ENCODE results near the gene MESP2.

DNA sequence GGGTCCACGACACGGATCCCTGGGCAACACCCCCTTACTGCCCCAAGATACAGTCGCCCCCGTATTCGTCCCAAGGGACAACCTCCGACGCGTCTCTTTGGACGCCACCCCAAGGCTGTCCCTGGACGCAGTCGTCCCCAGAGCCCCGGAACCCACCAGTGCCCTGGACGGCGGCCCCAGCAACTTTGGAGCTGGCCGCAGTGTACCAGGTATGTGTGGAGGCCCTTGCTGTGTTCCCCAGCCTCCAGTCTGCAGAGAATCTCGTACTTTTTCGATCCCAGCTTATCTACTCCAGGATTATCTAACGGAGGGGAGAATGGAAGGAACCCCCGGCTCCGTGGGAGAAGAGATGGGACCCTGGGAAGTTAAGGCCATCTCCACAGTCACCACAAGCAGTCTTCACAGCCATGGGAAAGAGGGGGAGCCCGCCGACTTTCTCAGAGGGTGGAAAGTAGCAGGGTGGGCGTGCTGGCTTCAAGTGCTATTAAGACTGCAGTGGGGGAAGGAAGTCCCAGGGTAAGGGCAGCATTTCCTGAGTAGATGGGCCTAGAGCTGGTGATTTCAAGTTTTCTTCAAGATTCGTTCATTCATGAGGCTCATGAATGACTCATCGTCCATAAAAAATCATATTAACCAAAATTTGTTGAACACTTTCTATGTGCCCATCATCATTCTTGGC is 1.1 kb downstream of the MESP2 start:
- no peak for TF ChIP-seq CTCF (IDR thresholded peaks at IDR 0.05)
- no peak for TF ChIP-seq POLR2A (IDR thresholded peaks at IDR 0.05)
